HG03045 (cell line): Measurements from ENCODE around the gene AGAP1.
"Not testable (repeated sequence)": the region's sequence is repeated elsewhere in the genome, so short reads cannot be mapped to it uniquely, and the experiment has no call there.

Experiments used
- ATAC-seq: cut with Tn5 transposase; IDR thresholded peaks from one replicate; pipeline ENCODE4 v1.9.1; 2021; ENCODE audit warnings: mild to moderate bottlenecking, moderate library complexity; ENCODE audit not compliant: unreplicated experiment

AGAP1 gene

DNA sequence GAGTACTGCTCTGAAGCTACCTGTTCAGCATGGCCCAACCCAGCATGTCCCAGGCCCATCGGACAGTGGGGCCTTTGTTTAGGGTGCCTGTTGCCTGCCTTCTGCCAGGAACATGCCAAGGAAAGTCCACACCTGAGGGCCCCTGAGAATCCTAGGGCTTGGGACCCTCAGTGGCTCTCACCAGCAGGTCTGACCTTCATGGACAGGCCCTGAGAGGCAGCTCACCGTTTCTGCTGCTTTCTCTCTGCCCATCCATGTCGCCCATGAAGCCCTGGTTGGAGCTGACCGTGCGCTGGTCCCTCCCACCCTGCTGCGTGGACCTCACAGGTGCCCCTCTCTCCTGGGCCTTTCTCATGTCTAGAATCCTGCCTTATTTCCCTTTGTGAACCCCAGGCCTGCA is 550.3 kb downstream of the AGAP1 start:
- ATAC-seq, result no peak

DNA sequence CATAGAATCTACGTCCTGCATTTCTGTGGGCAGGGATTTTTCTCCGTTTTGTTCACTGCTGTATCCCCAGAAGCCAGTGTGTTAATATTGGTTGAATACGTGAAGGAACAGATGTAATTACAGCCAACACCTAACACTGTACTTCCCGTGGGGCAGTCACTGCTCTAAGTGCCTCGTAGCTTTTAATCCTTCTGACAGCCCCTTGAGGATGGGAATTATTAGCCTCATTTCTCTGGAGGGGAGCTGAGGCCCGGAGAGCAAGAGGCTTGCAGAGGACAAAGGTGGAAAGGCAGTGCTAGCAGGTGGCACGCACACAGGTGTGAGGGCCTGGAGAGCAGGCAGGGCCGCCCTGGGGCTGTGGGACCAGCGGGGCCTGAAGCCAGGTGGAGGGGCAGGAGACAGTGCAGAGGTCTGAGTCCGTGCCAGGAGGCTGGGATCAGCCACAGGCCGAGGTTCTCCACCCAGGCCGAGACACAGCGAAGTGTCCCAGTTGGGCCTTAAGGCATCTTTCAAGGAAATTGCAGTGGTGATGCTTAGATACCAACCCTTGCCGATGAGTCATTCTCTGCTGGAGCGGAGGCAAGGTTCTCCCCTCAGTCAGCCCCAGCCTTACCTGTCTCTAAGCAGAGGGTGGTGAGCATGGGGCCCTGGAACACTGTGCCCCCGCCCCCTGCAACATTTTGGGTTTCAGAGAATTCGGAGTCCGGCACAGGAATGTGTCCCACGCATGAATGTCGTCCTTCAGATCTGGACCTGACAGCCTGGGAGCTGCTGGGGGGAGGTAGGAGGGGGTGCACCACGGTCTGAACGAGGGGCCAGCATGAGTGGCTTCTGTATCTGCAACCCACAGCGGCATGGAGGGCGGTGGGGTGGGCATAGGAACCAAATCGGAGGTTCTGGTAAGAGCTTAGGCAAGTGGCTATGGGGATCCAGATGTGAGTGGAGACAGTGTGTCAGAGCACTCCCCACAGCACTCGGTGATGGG is 551.7 kb downstream of the AGAP1 start:
- no peak for ATAC-seq

DNA sequence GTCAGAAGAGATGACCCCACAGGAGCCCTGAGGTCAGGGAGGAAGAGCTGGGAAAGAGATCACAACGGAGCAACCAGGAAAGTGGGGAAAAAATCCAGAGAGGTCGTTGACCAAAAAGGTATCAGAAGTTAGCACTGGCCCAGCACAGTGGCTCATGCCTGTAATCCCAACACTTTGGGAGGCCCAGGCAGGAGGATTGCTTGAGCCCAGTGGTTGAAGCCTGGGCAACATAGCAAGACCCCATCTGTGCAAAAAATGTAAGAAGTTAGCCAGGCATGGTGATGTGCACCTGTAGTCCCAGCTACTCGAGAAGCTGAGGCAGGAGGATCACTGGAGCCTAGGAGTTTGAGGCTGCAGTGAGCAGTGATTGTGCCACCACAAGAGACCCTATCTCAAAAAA is 552.9 kb downstream of the AGAP1 start:
- no peak for ATAC-seq

DNA sequence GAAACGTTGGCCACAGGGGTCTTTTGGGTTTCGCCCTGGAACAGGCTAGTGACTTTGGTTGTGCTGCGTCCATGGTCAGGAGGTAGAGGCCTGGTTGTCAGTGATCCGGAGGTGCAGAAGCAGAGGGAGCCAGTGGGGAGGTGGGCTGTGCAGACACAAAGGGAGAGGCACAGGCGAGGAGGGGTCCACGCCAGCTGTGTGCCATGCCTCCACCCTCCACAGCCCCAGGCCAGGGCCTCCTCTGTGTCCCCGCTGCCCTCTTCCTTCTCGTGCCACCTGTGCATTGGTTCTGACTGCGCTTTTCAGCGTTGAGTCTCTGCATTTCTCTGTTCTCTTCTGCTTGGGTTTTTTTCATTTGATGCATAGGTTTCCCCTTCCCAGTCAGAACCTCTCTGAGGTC is 553.3 kb downstream of the AGAP1 start:
- ATAC-seq, result no peak

DNA sequence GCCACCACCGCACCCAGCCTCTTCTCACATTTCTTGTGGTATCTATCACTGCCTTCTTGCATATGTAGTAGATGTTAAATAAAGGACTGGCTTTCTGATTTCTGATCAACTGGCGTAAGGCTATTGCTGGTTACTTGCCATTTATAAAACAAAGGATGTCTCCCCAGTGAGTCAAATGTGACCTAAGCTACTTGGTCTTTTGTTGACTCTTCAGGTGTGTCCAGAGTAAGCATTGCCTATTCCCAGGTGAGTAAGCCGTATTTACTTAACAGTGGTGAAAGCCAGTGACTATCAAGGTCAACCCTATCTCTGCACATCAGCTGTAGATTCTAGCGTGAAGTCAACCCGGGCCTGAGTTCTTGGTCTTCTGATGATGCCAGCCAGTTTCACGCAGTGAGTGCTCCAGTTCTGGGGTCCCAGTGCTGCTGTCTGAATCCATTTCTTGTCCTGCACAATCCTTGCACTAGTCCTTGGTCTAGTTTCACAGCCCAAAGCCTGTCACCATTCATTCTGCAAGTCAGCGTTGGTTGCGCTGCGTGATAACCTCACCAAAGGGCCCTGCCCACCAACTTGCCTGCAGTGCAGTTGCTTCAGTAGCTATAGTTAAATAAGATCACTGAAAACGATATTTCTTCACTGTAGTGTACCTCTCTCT is 554.2 kb downstream of the AGAP1 start:
- no peak for ATAC-seq

DNA sequence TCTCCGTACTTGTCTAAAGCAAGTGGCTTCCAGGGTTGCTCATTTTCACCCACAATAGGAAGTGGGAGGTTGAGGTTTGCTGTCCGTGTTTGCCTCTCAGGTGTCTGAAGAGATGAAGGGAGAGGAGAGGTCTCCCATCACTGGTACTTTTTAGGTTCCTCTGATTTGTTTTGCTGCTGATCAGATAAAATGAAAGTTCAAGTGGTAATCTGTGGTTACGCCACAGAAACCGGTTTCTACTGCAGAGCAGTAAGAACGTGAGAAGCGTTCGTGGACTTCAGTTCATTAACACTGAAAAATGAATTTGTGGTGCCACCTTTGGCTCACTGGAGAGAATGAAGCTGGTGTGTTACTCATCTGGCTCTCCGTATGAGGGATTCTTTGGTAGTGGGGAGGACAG is 556.1 kb downstream of the AGAP1 start:
- no peak for ATAC-seq

DNA sequence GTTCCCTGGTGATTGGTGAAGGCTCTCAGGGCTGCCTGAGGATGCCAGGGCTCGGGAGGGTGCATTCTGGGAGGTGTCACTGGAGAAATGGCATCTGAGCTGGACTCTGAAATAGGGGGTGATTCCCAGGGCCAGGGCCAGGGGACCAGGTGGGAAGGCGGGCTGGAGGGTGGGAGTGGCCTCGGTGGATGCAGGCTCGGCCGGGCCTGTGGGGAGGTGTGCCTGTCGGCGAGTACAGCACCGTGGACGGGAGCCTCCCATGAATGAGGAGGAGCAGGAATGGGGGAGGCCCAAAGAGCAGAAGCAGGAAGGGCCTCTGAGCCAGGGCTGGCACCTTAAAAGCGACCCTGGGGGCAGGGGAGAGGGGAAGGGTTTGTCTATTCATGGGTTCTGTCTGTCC is 557.5 kb downstream of the AGAP1 start:
- ATAC-seq, result no peak

DNA sequence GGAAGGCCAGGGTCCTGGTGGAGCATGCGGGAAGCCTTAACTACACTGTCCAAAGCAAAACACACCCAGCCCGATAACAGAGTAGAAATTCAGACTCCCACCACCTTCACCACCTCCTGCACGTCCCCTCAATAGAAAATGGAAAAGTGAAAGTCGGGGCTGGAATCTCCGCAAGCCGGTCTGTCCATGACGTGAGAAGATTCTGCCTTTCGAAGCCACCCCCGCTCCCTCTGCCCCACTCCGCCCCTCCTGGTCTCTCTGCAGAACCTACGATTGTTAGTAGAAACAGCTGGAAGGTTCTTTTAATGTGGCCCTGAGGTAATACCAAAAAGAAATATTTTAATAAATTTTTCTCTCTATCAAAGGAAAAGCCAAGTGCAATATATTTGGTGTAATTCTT is 558.0 kb downstream of the AGAP1 start:
- ATAC-seq, result no peak

DNA sequence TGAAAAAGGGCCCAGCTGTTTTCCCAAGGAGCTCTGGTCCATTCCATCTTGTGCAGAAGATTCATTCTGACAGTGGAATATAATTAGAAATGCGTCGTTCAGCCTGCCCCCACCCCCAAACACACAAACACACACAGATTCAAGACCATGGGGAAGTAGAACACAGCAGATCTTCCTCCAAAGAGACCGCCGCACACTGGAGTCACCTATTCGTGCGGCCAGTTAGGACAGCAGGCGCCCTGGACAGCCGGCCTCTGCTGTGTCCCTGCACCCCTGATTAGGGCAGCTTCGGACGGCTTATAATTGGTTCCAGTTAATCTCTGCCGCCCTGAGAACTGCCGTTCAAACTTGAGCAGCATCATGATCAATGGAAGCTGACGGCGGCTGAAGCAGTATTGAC is 558.4 kb downstream of the AGAP1 start:
- ATAC-seq, result no peak

DNA sequence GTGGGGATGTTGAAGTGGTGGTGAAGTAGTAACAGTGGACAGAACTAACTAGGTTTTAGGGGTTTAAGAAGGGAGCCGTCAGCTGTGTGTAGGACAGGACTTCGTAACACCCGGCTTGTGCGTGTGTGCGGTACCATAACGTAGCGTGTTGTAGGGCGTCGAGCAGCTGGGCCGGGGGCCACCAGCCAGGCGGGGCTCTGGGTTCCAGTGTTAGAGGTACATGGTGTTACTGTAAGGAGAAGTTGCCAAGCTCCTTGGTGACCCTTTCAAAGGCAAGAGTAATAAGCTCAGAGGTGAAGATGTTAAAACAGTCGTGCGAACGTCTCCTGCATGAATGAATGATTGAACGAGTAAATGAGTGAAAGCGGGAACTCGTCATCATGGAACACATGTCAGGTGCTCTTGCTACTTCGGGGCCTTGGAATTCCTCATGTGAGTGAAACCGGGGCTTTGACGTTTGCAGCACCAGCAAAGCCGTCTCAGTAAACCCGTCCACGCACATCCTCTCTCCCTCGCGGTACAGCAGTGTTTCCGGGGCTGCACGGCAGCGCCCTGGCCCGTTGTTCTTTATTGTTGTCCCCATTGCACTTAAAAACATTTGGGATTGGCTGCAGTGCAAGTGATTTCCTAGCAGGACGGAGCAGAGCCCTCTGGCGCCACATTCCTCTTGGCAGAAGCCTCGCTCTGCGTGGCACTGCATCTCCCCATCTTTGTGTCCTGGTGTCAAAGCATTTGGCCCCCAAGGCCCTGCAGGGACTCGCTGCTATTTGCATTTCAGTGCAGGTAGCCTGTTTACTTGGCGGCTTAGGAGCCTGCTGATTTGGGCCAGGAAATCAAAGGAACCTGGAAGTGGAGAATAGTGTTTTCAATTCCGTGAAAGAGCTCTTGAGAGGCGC is 559.3 kb downstream of the AGAP1 start:
- ATAC-seq, result no peak

DNA sequence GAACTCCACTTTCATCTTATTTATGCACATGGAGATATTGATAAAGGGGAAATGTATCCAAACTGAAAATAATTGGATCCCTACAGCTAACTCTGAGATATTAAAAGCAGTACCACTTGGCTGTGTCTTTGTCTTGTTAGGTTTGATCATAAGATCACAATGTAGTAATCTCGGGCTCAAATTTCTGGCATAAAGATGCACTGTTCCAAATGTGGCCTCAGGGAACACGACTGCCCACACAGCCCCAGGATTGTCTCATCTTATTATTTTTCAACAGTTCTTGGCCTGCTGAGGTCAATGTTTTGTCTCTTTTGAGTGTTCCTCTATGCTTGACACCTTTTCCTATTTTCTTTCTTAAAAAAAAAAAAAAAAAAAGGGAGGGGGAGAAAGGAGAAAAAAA is 560.3 kb downstream of the AGAP1 start:
- ATAC-seq, result no peak

DNA sequence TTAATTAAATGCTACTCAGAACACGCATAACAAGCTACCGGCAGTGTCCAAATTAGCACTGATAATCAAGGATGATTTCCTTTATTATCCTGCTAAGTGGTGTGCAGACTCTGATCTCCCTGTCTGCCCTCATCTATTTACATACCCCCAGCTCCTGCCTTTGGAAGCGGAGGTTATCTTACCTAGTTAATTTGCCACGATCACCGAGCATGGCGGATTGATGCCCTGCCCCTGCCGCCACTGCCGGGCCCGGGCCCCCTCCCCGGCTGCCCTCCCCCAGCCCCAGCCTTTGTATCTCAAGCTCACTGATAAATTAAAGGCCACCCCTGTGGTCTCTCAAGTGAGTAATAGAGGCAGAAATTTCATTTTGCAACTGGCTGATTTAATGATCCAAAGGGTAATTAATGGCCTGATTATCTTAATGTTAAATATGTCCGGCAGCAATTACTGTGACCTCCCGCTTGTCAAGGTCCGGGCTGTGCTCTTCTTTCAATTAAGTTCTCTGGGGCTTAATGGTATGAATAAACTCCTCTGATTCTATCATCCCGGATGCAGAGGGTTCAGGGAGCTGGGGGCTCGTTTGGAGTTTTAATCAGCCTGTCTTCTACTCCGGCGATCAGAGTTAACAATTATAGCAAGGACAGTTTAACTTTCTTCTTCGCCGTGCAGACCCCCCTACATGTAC is 560.9 kb downstream of the AGAP1 start:
- ATAC-seq, result no peak

DNA sequence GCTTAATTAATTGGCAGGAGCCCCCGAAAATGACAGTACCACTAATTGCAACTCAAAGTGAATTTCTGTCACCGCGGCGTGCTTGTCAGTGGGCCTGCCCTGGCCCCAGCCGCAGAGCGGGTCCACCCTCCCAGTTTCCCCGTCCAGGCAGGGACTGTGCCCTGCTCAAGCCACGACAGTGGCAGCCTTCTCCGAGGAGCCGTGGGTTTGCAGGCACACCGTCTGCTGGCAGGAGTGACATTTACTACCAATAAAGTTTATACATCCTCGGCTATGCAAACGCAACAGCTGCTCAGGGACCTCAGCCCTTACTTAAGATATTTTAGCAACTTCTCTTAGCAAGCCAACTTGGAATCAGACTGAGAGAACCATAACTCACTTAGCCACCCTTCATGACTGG is 561.6 kb downstream of the AGAP1 start:
- ATAC-seq, result no peak

DNA sequence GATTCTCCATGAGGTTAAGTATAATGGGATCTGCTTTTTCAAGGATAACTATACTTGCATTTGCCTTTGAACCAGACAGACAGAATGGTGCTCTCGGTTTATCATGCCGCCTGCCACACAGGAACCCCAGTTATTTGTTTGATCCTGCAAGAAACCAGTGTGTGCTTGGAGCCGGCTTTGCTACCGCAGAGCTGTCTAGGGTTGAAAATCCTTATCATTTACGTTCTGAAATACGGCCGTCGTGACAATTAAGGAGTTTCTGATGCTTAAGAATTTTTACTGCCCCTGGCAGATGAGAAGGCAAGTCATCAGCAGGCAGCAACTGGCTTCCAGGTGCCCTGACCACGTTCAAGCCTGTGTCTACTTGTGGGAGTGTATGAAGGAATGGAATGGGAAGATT is 562.3 kb downstream of the AGAP1 start:
- ATAC-seq, result no peak

DNA sequence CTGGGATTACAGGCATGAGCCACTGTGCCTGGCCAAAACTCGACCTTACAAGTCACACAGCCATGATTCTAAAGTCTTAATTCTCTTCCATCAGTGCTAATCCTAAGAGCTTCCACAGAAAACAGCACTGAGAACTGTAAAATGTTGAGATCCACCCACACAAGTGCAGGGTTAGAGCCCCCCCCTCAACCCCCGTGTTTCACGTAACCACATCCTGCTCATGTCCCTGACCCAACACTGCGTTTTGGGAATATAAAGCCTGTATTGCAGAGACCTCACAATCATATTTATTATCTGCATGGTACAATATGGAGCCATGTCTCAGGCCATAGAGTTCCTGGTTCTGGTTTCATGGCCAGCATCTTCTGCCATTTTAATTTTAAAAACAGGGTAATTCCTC is 563.5 kb downstream of the AGAP1 start:
- no peak for ATAC-seq

DNA sequence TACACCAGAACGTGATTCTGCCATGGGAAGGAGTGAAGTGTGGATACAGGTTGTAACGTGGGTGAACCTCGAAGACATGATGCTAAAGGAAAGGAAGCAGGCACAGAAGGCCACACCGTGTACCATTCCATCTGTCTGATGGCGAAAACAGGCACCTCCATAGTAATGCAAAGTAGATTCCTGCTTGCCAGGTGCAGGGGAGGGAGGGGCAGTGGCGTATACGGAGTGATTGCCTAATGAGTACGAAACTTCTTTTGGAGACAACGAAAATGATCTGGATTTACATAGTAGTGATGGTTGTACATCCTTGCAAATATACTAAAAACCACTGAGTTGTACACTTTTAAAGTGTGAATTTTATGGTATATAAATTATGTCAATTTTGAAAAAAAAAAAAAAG is 567.7 kb downstream of the AGAP1 start:
- ATAC-seq, result no peak

DNA sequence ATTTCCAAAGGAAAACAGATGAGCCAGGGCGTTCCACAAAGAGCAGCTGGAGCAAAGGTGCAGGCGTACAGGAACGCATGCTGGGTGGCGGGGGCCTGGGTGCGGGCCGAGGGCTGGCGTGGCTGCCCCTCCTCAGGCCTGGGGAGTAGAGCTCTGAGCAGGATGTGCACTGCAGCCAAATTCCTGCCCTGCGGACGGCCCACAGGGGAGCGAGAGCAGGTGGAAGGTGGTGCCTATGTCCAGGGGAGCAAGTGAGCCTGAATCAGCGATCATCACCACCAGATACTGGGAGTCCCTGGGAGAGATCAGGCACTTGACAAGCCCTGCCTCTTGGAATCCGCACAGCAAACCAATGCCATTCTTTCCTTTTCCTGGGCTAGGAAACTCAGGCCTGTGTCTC is 568.1 kb downstream of the AGAP1 start:
- ATAC-seq, result no peak

DNA sequence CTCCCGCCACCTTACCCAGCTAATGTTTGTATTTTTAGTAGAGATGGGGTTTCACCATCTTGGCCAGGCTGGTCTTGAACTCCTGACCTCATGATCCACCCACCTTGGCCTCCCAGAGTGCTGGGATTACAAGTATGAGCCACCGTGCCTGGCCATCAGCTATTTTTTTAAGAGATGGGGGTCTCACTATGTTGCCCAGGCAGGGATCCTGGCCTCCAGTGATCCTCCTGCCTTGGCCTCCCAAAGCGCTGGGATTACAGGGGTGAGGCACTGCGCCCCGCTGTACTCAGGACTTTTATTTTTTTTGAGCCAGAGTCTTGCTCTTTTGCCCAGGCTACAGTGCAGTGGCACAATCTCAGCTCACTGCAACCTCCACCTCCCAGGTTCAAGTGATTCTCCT is 569.0 kb downstream of the AGAP1 start:
- not testable (repeated sequence) for ATAC-seq

DNA sequence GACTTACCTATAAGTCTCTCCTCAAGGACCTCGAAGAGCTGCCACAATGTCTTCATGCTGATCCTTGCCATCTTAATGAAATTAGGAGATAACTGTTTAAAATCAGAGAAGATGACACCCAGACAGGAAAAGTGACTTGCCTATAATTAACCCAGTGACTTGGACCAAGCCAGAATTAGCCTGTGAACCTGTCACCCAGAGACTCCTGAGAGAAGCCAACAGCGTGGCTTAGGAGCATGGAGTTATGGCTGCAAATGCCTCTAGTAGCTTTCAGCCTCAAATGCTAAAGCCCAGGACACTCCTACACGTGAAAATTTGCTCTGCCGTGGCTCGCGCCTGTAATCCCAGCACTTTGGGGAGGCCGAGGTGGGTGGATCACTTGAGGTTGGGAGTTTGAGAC is 570.2 kb downstream of the AGAP1 start:
- no peak for ATAC-seq

DNA sequence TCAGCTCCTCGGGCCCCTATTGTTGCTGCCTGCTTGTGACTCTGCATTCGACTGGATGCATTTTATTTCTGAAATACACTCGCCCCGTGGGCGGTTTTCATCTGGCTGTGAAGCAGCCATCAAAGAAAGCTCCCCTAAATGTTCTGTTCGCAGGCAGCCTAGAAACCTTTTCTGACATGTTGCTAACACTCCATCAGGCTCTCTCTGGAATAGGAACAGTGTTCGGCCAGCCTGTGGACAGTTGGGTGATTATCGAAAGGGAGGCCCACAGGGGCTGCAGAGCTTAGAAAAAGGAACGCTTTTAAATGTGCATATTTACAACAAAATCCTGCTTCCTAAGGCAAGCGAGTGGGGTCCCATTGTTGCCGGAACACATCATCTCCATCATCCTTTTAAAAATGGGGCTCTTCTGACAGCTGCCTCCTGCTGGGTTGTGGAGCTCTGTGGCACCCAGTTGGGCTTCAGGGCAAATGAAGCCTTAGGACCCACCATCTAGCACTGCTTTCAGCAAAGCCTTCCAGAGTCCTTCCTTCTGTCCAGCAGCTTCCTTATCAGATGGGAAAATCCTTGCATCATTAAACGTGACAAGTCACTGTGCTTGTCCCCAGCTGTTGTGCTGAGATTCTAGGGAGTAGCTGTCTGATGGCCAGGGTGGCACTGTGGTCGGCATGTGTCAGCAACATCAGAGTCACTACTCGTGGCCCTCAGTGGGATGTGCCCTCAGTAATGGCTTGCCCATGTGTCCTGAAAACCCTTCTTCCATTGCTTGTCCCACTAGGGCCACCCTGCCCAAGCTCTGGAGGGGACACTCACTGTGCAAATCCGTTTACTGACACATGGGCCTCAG is 571.7 kb downstream of the AGAP1 start:
- ATAC-seq, result no peak
